HepG2 (cell line): ENCODE data around the gene THEMIS.

Experiments
- CTCF ChIP-seq: sonication (generic); formaldehyde crosslinking; IDR thresholded peaks from 2 replicates; pipeline ENCODE4 v1.5.0; 2020; ENCODE audit warnings: mild to moderate bottlenecking, missing genetic modification reagents, moderate library complexity
- FOXA1 ChIP-seq, 2 experiments: fragments of 450-650 bp in 1 of 2; sonication (generic) in 1 of 2; formaldehyde crosslinking in 1 of 2; IDR thresholded peaks; 2 replicates each; pipeline versions ENCODE4 v1.4.0 to v1.6.1; 2016 to 2020; ENCODE audit warnings: missing genetic modification reagents in 1 of 2
- KLF6 ChIP-seq: IDR thresholded peaks from 2 replicates; pipeline ENCODE4 v1.8.0; 2016; ENCODE audit warnings: missing biosample characterization, missing genetic modification reagents
- POLR2AphosphoS5 ChIP-seq: IDR thresholded peaks from 2 replicates; pipeline ENCODE4 v1.6.1; 2012; ENCODE audit warnings: low read depth, low read length
- RERE ChIP-seq: IDR thresholded peaks from 2 replicates; pipeline ENCODE4 v1.6.1; 2016; ENCODE audit warnings: low read depth, missing genetic modification reagents, missing compliant biosample characterization
- USF2 ChIP-seq, 2 experiments: sonication (generic) in 1 of 2; formaldehyde crosslinking in 1 of 2; IDR thresholded peaks; 2 replicates each; pipeline versions ENCODE4 v1.5.1 to v1.6.1; 2011 to 2020; ENCODE audit warnings: borderline replicate concordance in 1 of 2, low read depth in 1 of 2, low read length in 1 of 2, mild to moderate bottlenecking in 1 of 2, missing genetic modification reagents in 1 of 2, moderate library complexity in 1 of 2
- ZHX1 ChIP-seq: sonication (generic); formaldehyde crosslinking; IDR thresholded peaks from 2 replicates; pipeline ENCODE4 v1.8.1; 2022; ENCODE audit warnings: low read depth, mild to moderate bottlenecking, missing genetic modification reagents
- ZNF282 ChIP-seq: fragments of 450-650 bp; IDR thresholded peaks from 2 replicates; pipeline ENCODE4 v1.6.1; 2018; ENCODE audit not compliant: partially characterized antibody
- ZNF879 ChIP-seq: sonication (generic); formaldehyde crosslinking; IDR thresholded peaks from 2 replicates; pipeline ENCODE4 v1.8.1; 2023; ENCODE audit warnings: missing genetic modification reagents

GRCh38 chr6:127937102-127937501, 36.2 kb upstream of the THEMIS start:
- TF ChIP-seq ZNF282 = no peak
- TF ChIP-seq USF2 (IDR thresholded peaks at IDR 0.05; ENCODE audit: low read depth, low read length) = no peak
- no peak for TF ChIP-seq USF2 (CRISPR knock-in tag; IDR thresholded peaks at IDR 0.05; ENCODE audit: borderline replicate concordance)
- TF ChIP-seq ZHX1 = no peak
- TF ChIP-seq RERE (CRISPR knock-in tag) = no peak
- TF ChIP-seq POLR2AphosphoS5 = no peak
- no peak for TF ChIP-seq KLF6 (CRISPR knock-in tag)
- no peak for TF ChIP-seq CTCF (CRISPR knock-in tag)
- TF ChIP-seq ZNF879 = no peak
- TF ChIP-seq FOXA1 (IDR thresholded peaks at IDR 0.05) = no peak
- no peak for TF ChIP-seq FOXA1 (CRISPR knock-in tag; IDR thresholded peaks at IDR 0.05)
